ENCODE data around the gene HELZ. TPM values are rescaled to one million over a fixed set of nuclear protein-coding genes. Genes with fewer than 3 reads are reported as not detected.
A peak's percentile ranks its signal among the peaks of the same experiment; 100 is the strongest.
"Not testable (repeated sequence)": the region's sequence is repeated elsewhere in the genome, so short reads cannot be mapped to it uniquely, and the experiment has no call there.

The HELZ gene
- total RNA-seq (2014; rRNA removed; shearing (Covaris generic)): 14.2 and 16.9 TPM in 2 replicates

- peak; percentile 82 for DNase-seq (ENCODE audit: low read depth)
These were observed at the start of gene HELZ for GRCh38 chr17:67245073-67245693. Gene HELZ, minus strand, starts transcription at chr17:67245196. Its CDS starts 26,392 bp downstream, at chr17:67218804.

- peak; percentile 68 for DNase-seq (ENCODE audit: low read depth)
These were observed 48.5 kb upstream of the HELZ start for GRCh38 chr17:67293251-67294203.

- no peak for DNase-seq (ENCODE audit: low read depth)
These were observed 45.8 kb upstream of the HELZ start for GRCh38 chr17:67290711-67291291.

GRCh38 chr17:67290244-67290643 is 45.2 kb upstream of the HELZ start:
- DNase-seq (ENCODE audit: low read depth): no peak

- DNase-seq (ENCODE audit: low read depth): peak; percentile 6
These were observed 44.3 kb upstream of the HELZ start for GRCh38 chr17:67289181-67289876.

- not testable (repeated sequence) for DNase-seq (ENCODE audit: low read depth)
These were observed 41.8 kb upstream of the HELZ start for GRCh38 chr17:67286826-67287225.

GRCh38 chr17:67285360-67285759 is 40.4 kb upstream of the HELZ start:
- no peak for DNase-seq (ENCODE audit: low read depth)

- DNase-seq (ENCODE audit: low read depth): no peak
These were observed 38.9 kb upstream of the HELZ start for GRCh38 chr17:67283731-67284516.

GRCh38 chr17:67281743-67282142 is 36.7 kb upstream of the HELZ start:
- DNase-seq (ENCODE audit: low read depth): no peak

- no peak for DNase-seq (ENCODE audit: low read depth)
These were observed 36.1 kb upstream of the HELZ start for GRCh38 chr17:67281053-67281452.

- DNase-seq (ENCODE audit: low read depth): no peak
These were observed 35.3 kb upstream of the HELZ start for GRCh38 chr17:67280279-67280678.

GRCh38 chr17:67279115-67279514 is 34.1 kb upstream of the HELZ start:
- DNase-seq (ENCODE audit: low read depth): no peak

GRCh38 chr17:67278363-67278762 is 33.4 kb upstream of the HELZ start:
- DNase-seq (ENCODE audit: low read depth): no peak

- peak; percentile 15 for DNase-seq (ENCODE audit: low read depth)
These were observed 31.1 kb upstream of the HELZ start for GRCh38 chr17:67276075-67276474.

GRCh38 chr17:67274466-67274865 is 29.5 kb upstream of the HELZ start:
- no peak for DNase-seq (ENCODE audit: low read depth)

GRCh38 chr17:67273900-67274299 is 28.9 kb upstream of the HELZ start:
- DNase-seq (ENCODE audit: low read depth): no peak

- peak; percentile 20 for DNase-seq (ENCODE audit: low read depth)
These were observed 27.5 kb upstream of the HELZ start for GRCh38 chr17:67272312-67273047.

GRCh38 chr17:67271187-67271586 is 26.2 kb upstream of the HELZ start:
- DNase-seq (ENCODE audit: low read depth): not testable (repeated sequence)

- DNase-seq (ENCODE audit: low read depth): no peak
These were observed 25.4 kb upstream of the HELZ start for GRCh38 chr17:67270416-67270815.

GRCh38 chr17:67266496-67266895 is 21.5 kb upstream of the HELZ start:
- no peak for DNase-seq (ENCODE audit: low read depth)

All from Daoy (cell line).